ENCODE results near the gene PPM1L. TPM values are rescaled to one million over a fixed set of nuclear protein-coding genes. Genes with fewer than 3 reads are reported as not detected.
A peak's percentile ranks its signal among the peaks of the same experiment; 100 is the strongest.

Gene PPM1L
- total RNA-seq, 1 experiment from 2014 or later = 7.3 TPM

DNA sequence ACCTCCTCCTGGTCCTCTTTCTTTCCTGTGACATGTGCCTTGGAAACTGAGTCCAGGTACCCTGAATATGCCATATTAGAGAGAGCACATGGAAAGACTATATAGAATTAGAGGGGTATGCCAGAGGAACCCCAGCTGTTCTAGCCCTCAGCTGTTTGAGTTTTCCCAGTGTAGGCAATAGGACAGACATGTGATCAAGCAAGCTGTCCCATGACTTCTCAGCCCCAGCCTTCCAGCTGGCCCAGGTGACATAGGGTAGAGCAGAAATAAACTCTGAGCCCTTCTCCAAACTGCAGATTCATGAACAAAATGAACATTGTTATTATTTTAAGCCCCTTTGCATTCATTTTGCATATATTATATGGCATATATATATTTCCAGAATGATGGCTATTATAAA lies 118.7 kb downstream of the PPM1L start:
- Histone ChIP-seq H3K4ac (ENCODE audit: low read depth, low read length) (no peak overlapping the region), H3T11ph (ENCODE audit: low read length) (no peak overlapping the region), H4K8ac (replicated peaks; ENCODE audit: insufficient read length, low read depth, low read length) (no peak overlapping the region), H2BK120ac (ENCODE audit: low read depth, low read length, poor library complexity, severe bottlenecking) (no peak overlapping the region), H3K14ac (ENCODE audit: insufficient read depth, low read length) (no peak overlapping the region), H3K18ac (ENCODE audit: insufficient read length, low read depth, low read length) (no peak overlapping the region), H3K9me3 (ENCODE audit: control insufficient read depth, low read depth, low read length) (no peaks in the 10 kb centered on the region), H3K23me2 (ENCODE audit: insufficient read length, low read depth, low read length, poor library complexity, severe bottlenecking) (no peaks in the 10 kb centered on the region), H3K79me2 (ENCODE audit: insufficient read depth, low read length) (no peaks in the 10 kb centered on the region), H2BK15ac (ENCODE audit: low read depth, low read length) (no peak overlapping the region), H4K20me1 (ENCODE audit: control insufficient read depth, insufficient read depth, insufficient read length) (no peaks in the 10 kb centered on the region), H3K4me1 (ENCODE audit: insufficient read depth, low read length) (peaks cover 3% of the 10 kb centered on the region; the same call in 1 of the 2 replicates), H2AFZ (ENCODE audit: low read length) (no peak overlapping the region), H3K23ac (ENCODE audit: insufficient read length, low read depth, low read length) (no peak overlapping the region), H2BK20ac (ENCODE audit: low read depth, low read length, poor library complexity, severe bottlenecking) (no peak overlapping the region), H2BK12ac (ENCODE audit: insufficient read length, low read depth, low read length) (no peak overlapping the region), H3K79me1 (ENCODE audit: insufficient read depth, low read depth, low read length, poor library complexity, severe bottlenecking) (no peaks in the 10 kb centered on the region), H3K56ac (ENCODE audit: insufficient read length, low read depth, low read length) (no peak overlapping the region), H3K4me2 (ENCODE audit: insufficient read depth, insufficient read length, low read length) (no peak overlapping the region), H3K27me3 (ENCODE audit: insufficient read depth, low read length) (no peaks in the 10 kb centered on the region), H3K9ac (ENCODE audit: extremely low read depth, insufficient read length, low read length) (no peak overlapping the region), H4K5ac (ENCODE audit: insufficient read length, low read depth, low read length) (no peak overlapping the region), H2AK5ac (ENCODE audit: insufficient read length, low read length) (no peak overlapping the region), H3K27ac (ENCODE audit: insufficient read length, low read depth, low read length) (no peak overlapping the region), H2BK5ac (ENCODE audit: insufficient read length, low read length) (no peak overlapping the region), H4K91ac (ENCODE audit: insufficient read length, low read depth, low read length) (no peak overlapping the region)
- Mint-ChIP-seq H3K4me3 (no peak overlapping the region), H3K36me3 (ENCODE audit: insufficient read depth in 1 of 3, low read depth in 3 of 3) (no peaks in the 10 kb centered on the region), H3K27ac (peak overlapping the region in 1 of 3 experiments; percentile 48; a peak in 1 of 7 replicates), H3K4me1 (peaks cover 5% of the 10 kb centered on the region in 2 experiments), H3K27me3 (ENCODE audit: low read depth) (no peaks in the 10 kb centered on the region), H3K9me3 (no peaks in the 10 kb centered on the region; a peak in 2 of 5 replicates)
- TF ChIP-seq, protein P1, sequence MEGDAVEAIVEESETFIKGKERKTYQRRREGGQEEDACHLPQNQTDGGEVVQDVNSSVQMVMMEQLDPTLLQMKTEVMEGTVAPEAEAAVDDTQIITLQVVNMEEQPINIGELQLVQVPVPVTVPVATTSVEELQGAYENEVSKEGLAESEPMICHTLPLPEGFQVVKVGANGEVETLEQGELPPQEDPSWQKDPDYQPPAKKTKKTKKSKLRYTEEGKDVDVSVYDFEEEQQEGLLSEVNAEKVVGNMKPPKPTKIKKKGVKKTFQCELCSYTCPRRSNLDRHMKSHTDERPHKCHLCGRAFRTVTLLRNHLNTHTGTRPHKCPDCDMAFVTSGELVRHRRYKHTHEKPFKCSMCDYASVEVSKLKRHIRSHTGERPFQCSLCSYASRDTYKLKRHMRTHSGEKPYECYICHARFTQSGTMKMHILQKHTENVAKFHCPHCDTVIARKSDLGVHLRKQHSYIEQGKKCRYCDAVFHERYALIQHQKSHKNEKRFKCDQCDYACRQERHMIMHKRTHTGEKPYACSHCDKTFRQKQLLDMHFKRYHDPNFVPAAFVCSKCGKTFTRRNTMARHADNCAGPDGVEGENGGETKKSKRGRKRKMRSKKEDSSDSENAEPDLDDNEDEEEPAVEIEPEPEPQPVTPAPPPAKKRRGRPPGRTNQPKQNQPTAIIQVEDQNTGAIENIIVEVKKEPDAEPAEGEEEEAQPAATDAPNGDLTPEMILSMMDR (conservative IDR thresholded peaks at IDR 0.05) = no peak
- no peak for DNase-seq
